Measurements from ENCODE around the gene RAI1. TPM values are rescaled to one million over a fixed set of nuclear protein-coding genes. Genes with fewer than 3 reads are reported as not detected.

RAI1 gene
- total RNA-seq, 8 experiments from 2014 or later: 5.4 to 32.0 (median 20.4) TPM

DNA sequence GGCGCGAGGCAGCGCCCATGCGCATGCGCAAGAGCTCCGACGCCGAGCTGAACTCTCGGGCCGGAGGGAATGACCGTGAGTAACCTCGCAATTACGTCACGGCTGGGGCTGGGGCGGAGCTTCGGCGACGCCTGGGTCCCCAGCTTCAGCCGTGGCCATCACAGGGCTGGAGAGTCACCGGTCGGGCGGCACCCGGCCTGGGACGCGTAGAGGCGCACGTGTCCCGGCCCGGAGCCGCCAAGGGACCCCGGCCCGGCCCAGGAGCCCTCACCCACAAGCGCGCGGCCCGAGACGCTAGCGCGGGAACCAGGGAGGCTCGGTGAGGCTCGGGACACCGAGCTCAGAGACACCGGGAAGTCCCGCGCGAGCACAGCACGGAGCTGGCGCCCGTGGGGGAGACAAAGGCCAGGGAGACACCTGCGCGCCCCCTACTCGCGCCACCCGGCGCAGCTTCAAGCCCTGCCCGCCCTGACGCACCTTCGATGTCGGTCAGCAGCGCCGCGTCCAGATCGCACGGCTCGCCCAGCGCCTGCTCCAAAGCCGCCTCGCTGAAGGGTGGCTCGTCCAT, 155.1 kb downstream of the RAI1 start:
- WGBS, 10 experiments: 0% methylated on average over 1 to 12 of the region's 69 CpGs; no CpG with 5 or more reads in 5 of the 10 experiments
- Histone ChIP-seq H3K4me1 (replicated peaks in 1 of 2) (peaks cover 44 to 48% of the 10 kb centered on the region in 2 donors), H3K4me3 (peak overlapping the region; percentile 50 to 72 (median 52)), H3K27ac (peak overlapping the region; percentile 90 to 94)
- in situ Hi-C loops (cut with MboI; ENCODE audit: low pct_unique_long_range_greater_than_20kb in 2 of 9, low sequenced_read_pairs in 9 of 9, unreplicated experiment in 9 of 9): no loop called here
- peak; percentile 33 to 81 (median 72) for ATAC-seq (replicated peaks in 6 of 8)

DNA sequence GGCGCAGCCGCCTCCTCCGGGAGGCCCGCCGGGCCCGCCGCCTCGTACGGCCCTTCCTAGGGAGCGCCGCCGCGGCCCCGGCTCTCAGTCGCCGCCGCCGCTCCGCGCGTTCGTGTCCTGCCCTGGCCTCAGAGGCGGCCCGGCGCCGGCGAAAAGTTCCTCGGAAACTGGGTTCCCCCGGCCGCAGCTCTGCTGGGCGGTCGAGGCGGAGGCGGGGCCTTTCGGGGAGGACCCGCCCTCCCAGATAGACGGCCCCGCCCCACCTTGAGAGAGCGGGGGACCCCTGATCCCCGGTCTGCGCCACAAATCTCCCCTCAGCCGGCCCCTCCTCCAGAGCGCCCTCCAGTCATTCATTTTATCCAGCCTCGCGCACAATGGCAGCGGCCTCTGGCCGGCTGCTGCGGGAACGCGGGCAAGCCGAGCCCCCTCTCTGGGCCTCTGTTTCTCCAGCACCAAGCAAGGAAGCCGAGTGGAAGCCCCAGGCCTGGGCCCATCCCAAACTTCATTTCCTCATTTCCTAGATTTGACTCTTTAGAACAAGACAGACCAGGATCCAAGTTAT, 155.6 kb downstream of the RAI1 start, which contains the start of gene SREBF1:
Gene SREBF1, minus strand, starts transcription at position 169 of the 562 bp plus-strand sequence. CDS start 169 bp downstream, outside the sequence.
- WGBS, 10 experiments: 0 to 7% (median 3%) methylated on average over 2 to 13 of the region's 52 CpGs; no CpG with 5 or more reads in 4 of the 10 experiments
- H3K4me3 ChIP-seq: peak within 1 kb of the TSS; percentile 50 to 72 (median 52)
- peak; percentile 3 to 25 (median 13) for ATAC-seq (replicated peaks in 6 of 8)
- H3K27ac ChIP-seq: peak within 1 kb of the TSS; percentile 90 to 94
- in situ Hi-C loops (cut with MboI; ENCODE audit: low pct_unique_long_range_greater_than_20kb in 2 of 9, low sequenced_read_pairs in 9 of 9, unreplicated experiment in 9 of 9): no loop called here
- peaks cover 44 to 48% of the 10 kb centered on the region in 2 donors for H3K4me1 ChIP-seq (replicated peaks in 1 of 2)

DNA sequence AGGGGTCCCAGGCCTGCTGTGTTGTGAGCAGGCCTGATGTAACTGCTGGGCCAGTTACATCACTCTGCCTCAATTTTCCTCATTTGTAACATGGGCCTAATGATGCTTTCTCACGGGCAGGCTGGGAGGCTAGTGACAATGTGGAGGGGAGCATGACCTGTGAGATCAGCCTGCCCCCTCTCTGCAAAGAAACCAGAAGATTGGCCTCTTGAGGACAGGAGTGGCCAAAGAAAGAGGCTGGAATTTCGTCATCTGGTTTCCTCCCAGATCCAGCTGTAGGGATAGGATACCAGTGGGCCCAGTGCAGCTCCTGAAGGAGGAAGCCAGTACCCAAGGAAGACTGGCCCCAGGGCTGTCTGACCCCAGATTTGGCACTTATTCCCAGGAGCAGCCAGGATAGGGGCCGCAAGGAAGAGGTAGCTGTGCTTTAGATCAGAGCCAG, 156.1 kb downstream of the RAI1 start:
- H3K4me1 ChIP-seq (replicated peaks in 1 of 2): peaks cover 44 to 48% of the 10 kb centered on the region in 2 donors
- peak overlapping the region; percentile 90 to 94 for H3K27ac ChIP-seq
- 0 to 100% (median 43%) methylated on average over 1 to 3 of the region's 3 CpGs; no CpG with 5 or more reads in 3 of the 10 experiments for WGBS, 10 experiments
- peak overlapping the region; percentile 50 to 72 (median 52) for H3K4me3 ChIP-seq
- in situ Hi-C loops (cut with MboI; ENCODE audit: low pct_unique_long_range_greater_than_20kb in 2 of 9, low sequenced_read_pairs in 9 of 9, unreplicated experiment in 9 of 9): no loop called here
- ATAC-seq (replicated peaks in 6 of 8): peak in 3 of 8 experiments; percentile 1 to 9 (median 3)

DNA sequence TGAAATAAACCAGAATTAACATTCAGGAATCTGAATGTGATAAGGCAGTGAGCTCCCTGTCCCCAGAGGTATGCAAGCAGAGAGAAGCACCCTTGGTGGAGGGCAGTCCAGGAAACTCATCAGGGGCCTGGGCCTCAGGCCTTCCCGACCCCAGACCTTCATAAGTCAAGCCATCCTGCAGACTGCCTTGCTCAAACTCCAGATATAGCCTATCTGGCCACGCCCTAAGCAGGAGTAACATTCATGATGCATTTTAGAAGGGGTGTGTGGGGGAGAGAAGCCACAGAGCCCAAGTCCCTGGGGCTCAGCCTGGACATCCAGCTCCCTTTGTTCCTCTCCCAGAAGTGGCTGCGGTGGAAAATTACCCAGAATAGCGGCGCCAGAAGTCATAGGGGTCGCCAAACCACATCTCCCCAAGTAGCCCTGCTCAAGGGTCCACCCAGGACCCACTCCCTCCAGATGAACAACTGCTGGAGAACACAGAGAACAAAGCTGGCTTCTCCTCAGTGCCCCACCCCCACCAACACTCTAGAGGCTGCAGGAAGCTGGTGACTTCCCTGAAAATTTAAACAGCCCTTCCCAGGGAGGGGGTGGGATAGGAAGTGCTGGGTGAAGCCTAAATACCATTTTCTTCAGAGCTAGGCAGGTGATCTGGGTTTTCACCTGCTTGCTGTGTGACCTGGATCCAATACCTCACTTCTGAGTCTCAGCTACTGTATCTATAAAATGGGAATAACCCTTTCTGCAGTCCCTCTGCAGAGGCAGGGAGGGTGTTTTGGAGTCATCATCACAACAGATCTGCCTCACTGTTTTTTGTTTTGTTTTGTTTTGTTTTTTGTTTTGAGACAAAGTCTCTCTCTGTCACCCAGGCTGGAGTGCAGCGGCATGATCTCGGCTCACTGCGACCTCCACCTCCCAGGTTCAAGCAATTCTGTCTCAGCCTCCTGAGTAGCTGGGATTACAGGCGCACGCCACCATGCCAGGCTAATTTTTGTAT, 157.0 kb downstream of the RAI1 start:
- ATAC-seq (replicated peaks in 6 of 8): peak in 2 of 8 experiments; percentile 1 to 5
- Histone ChIP-seq H3K27ac (no peak overlapping the region), H3K4me3 (no peak overlapping the region), H3K4me1 (replicated peaks in 1 of 2) (peaks cover 44 to 48% of the 10 kb centered on the region in 2 donors)
- in situ Hi-C loops (cut with MboI; ENCODE audit: low pct_unique_long_range_greater_than_20kb in 2 of 9, low sequenced_read_pairs in 9 of 9, unreplicated experiment in 9 of 9): no loop called here
- WGBS, 10 experiments: 0 to 95% (median 73%) methylated on average over 1 to 7 of the region's 11 CpGs; no CpG with 5 or more reads in 3 of the 10 experiments

DNA sequence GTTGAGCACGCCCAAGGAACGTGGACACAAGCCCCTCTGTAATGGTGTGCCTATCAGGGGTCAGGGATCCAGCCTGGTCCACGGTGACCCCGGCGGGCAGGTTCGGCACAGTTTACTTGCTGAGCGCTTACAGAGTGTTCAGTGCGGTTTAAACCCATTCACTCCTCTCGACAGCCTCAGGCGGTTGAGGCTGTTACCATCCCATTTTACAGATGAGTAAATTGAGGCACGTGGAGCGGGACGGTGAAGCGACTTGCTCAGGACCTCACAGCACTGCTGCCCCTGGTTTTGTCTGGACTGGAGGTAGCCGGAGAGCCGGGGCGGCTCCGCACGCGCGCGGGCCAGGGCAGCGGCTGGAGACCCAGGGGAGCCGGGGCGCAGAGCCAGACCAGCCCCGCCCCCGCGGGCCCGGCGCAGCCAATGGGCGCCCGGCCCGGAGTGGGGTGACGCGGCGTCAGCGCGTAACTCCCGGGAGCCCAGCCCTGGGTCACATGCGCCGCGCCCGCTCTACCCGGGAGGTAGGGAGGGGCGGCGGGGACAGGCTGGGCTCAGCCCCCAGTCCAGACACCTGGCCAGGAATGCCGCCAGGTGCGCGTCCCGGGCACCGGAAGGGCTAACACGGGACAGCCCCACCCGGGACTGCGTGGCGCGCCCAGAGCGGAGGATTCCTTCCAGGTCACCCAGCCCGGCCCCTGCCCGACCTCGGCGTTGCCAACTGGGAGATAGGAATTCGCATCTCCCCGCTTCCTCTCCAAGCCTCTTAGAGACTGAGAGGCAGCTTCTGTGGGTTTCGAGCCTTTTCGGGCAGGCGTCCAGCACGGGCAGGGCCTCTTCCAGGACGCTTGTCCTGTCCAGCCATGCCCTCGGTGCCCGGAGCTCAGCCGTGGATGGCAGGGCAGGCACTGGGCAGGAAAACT, 158.8 kb downstream of the RAI1 start:
- peak overlapping the region; percentile 84 to 93 for H3K27ac ChIP-seq
- peak overlapping the region in 3 of 5 donors; percentile 7 to 24 (median 20) for H3K4me3 ChIP-seq
- ATAC-seq (replicated peaks in 6 of 8): peak; percentile 32 to 65 (median 58)
- peaks cover 44 to 48% of the 10 kb centered on the region in 2 donors for H3K4me1 ChIP-seq (replicated peaks in 1 of 2)
- in situ Hi-C loops (cut with MboI; ENCODE audit: low pct_unique_long_range_greater_than_20kb in 2 of 9, low sequenced_read_pairs in 9 of 9, unreplicated experiment in 9 of 9): no loop called here
- WGBS, 10 experiments: 0 to 53% (median 8%) methylated on average over 1 to 13 of the region's 71 CpGs; no CpG with 5 or more reads in 3 of the 10 experiments

DNA sequence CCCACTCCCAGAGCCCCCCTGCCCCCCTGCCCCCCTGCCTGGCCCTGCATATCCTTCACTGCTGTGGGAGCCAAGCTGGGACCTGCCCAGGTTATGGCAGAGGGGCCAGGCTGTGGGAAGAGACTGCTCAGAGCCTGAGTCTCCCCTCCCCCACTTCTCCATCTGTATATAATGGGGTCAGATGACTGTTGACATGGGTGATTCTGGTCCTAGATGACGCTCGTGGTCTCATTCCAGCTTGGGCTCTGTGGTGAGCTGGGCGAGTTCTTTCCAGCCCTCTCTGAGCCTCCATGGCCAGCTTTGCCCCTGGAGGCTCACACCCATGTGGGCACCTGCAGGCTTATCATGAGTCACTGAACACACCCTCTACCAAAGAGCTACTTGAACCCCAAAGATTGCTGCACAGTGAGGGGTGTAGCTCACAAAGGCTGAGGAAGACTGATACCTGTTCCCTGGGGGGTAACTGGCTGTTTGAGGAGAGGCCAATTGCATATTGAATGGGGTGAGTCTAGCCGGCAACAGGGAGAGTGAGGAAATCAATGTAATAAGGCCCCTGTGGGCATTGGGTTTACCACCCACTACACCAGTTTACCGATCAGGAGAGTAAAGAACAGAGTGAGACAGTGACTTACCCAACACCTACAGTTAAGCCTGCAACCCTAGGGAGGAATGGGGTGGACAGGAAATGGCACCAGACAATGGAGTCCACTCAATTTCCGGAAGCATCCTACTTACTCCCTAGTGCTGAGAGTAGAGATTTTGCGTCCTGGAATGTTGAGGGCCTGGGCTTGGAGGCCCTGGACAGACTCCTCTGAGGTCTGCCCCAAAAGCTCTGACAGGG, 159.7 kb downstream of the RAI1 start:
- Histone ChIP-seq H3K4me3 (no peak overlapping the region), H3K27ac (peak overlapping the region; percentile 84 to 93), H3K4me1 (replicated peaks in 1 of 2) (peaks cover 37 to 39% of the 10 kb centered on the region in 2 donors)
- in situ Hi-C loops (cut with MboI; ENCODE audit: low pct_unique_long_range_greater_than_20kb in 2 of 9, low sequenced_read_pairs in 9 of 9, unreplicated experiment in 9 of 9): no loop called here
- WGBS, 10 experiments: 17 to 100% (median 60%) methylated on average over 1 to 3 of the region's 7 CpGs; no CpG with 5 or more reads in 5 of the 10 experiments
- peak in 5 of 8 experiments; percentile 13 to 19 (median 16) for ATAC-seq (replicated peaks in 6 of 8)

DNA sequence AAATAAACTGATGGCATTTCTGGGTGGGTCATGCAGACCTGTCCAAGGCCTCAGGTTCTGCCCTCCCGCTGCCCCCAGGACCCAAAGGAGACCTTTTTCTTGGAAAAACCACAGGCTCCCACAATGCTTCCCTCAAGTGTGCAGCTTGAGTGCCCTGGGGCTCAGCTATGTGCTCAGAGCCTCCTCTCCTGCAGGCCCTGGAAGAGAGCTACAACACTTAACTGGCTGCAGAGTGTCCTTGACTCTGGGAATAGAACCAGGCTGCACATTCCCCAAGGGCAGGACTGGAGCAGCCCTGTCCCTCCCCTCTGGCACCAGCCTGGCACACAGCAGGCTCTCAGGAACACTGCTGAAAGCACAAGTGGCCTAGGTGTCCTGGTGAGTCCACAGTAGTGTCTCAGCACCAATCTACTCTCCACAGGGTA, 160.4 kb downstream of the RAI1 start:
- H3K4me1 ChIP-seq (replicated peaks in 1 of 2): peaks cover 37 to 39% of the 10 kb centered on the region in 2 donors
- no peak overlapping the region for H3K4me3 ChIP-seq
- peak overlapping the region; percentile 84 to 93 for H3K27ac ChIP-seq
- in situ Hi-C loops (cut with MboI; ENCODE audit: low pct_unique_long_range_greater_than_20kb in 2 of 9, low sequenced_read_pairs in 9 of 9, unreplicated experiment in 9 of 9): no loop called here
- WGBS, 10 experiments: 100% methylated on average over 1 of the region's 1 CpG; no CpG with 5 or more reads in 7 of the 10 experiments
- no peak for ATAC-seq (replicated peaks in 6 of 8)

DNA sequence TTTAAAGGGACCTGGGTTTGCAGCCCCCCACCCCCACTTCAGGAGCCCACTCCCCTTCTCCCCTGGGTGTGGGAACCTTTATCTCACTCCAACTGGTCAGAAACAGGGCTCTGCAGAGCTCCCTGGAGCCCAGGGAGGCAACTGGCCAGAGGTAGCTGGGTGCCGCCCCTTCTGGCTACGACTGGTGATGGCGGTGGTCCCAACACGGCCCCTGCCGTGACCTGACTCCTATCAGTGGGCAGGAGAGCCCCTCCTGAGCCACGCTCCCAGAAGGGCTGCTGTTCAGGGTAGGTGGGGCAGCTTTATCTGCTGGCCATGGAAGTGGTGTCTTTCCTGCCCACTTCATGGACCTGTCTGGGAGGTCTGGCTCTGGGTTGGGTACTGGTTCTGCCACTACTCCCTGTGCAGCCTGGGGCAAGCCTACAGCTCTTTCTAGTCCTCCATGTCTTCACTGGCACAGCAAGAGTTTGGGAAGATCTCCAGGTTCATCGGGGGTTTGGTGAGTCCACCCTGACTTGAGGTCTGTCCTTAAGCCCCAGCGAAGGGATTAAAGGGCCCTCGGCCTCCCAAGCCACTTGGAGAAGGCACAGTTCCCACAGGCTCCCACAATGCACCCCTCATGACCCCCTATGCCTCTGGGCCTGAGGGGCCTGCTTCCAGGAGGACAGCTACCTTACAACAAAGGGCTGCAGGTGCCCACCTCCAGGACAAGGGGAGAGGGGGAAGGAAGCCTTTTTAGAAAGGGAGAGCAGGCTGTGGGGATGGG, 161.0 kb downstream of the RAI1 start:
- in situ Hi-C loops (cut with MboI; ENCODE audit: low pct_unique_long_range_greater_than_20kb in 2 of 9, low sequenced_read_pairs in 9 of 9, unreplicated experiment in 9 of 9): no loop called here
- no peak for ATAC-seq (replicated peaks in 6 of 8)
- 54 to 100% (median 100%) methylated on average over 1 to 6 of the region's 9 CpGs; no CpG with 5 or more reads in 6 of the 10 experiments for WGBS, 10 experiments
- Histone ChIP-seq H3K4me3 (no peak overlapping the region), H3K4me1 (replicated peaks in 1 of 2) (peaks cover 33 to 39% of the 10 kb centered on the region in 2 donors), H3K27ac (no peak overlapping the region)

DNA sequence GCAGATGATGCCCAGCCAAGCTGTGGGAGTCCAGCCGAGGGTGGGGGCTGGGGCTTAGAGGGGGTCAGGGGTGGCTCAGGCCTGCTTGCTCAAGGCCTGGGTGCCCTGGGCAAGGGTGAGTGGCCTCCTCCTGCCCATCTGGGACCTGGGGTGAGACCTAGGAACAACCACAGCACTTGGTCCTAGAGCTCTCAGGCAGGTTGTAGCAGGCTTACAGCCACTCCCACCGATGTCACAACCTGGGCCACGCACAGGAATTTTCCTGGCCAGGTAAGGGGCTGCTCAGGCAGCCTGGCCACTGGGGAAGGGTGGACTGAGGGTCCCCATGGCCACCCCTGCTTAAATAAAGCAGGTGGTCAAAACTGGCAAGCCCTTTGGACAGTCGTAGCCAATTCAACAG, 161.8 kb downstream of the RAI1 start:
- H3K27ac ChIP-seq: no peak overlapping the region
- WGBS, 10 experiments: 100% methylated on average over 1 of the region's 4 CpGs; no CpG with 5 or more reads in 7 of the 10 experiments
- no peak overlapping the region for H3K4me3 ChIP-seq
- no peak for ATAC-seq (replicated peaks in 6 of 8)
- H3K4me1 ChIP-seq (replicated peaks in 1 of 2): peaks cover 25 to 32% of the 10 kb centered on the region in 2 donors
- in situ Hi-C loops (cut with MboI; ENCODE audit: low pct_unique_long_range_greater_than_20kb in 2 of 9, low sequenced_read_pairs in 9 of 9, unreplicated experiment in 9 of 9): no loop called here

DNA sequence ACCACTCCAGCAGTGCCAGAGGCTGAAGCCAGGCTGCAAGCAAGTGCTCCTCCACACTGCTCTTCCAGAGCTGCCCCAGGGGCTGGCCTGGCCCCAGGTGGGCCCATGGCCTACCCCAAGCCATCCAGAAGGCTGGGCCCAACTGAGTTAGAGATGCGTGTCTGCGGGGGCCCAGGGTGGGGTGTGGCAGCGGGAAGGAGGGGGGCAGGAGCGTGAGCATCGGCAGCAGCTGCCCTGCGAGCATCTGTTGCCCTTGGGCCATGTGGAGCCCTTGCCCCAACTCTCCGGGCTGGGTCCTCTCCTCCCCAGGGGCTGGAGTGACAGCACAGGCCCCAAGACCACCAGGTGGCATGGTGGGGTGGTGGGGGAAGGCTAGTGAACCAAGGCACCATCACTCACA, 162.8 kb downstream of the RAI1 start:
- ATAC-seq (replicated peaks in 6 of 8): no peak
- Histone ChIP-seq H3K27ac (no peak overlapping the region), H3K4me3 (no peak overlapping the region), H3K4me1 (replicated peaks in 1 of 2) (peaks cover 21 to 26% of the 10 kb centered on the region in 2 donors)
- WGBS, 10 experiments: no CpG with 5 or more reads among the region's 7 CpGs
- in situ Hi-C loops (cut with MboI; ENCODE audit: low pct_unique_long_range_greater_than_20kb in 2 of 9, low sequenced_read_pairs in 9 of 9, unreplicated experiment in 9 of 9): no loop called here

DNA sequence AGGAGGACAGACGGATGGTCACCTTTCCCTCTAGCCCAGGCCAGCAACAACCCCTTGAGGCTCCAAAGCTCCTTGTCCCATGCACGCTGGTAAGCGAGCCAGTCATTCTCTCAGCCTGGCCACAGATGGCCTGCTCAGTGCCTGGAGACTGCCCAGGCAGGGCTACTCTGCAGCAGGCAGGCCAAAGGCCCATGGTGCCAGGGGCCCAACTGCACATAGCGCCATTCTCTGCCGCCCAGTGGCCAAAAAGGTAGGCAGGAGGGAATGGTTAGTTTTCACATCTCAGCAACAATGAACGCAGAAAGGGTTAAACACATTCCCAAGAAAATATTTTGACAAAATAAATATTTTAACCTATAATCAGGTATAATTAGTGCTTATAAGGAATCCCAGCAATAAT, 163.2 kb downstream of the RAI1 start:
- no peak for ATAC-seq (replicated peaks in 6 of 8)
- WGBS, 10 experiments: 80 to 100% (median 90%) methylated on average over 1 to 3 of the region's 6 CpGs; no CpG with 5 or more reads in 5 of the 10 experiments
- peaks cover 18 to 22% of the 10 kb centered on the region in 2 donors for H3K4me1 ChIP-seq (replicated peaks in 1 of 2)
- in situ Hi-C loops (cut with MboI; ENCODE audit: low pct_unique_long_range_greater_than_20kb in 2 of 9, low sequenced_read_pairs in 9 of 9, unreplicated experiment in 9 of 9): no loop called here
- no peak overlapping the region for H3K4me3 ChIP-seq
- H3K27ac ChIP-seq: no peak overlapping the region

All from motor neuron (in vitro differentiated cells).